NCI-H510A treated with DMSO at 0.1 percent for 48 hours (cell line): Measurements from ENCODE around the gene PRKAG2.

ENCODE experiments used
- DNase-seq: peaks from one replicate; lab custom pipeline; 2025; lab: John Stamatoyannopoulos, UW

PRKAG2 gene

GRCh38 chr7:151744051-151744580 is 132.8 kb downstream of the PRKAG2 start:
- DNase-seq = no peak

GRCh38 chr7:151743481-151743983 is 133.4 kb downstream of the PRKAG2 start:
- DNase-seq = no peak

- DNase-seq = no peak
Observed at GRCh38 chr7:151742713-151743480, 134.0 kb downstream of the PRKAG2 start.

- no peak for DNase-seq
Observed at GRCh38 chr7:151741585-151741984, 135.3 kb downstream of the PRKAG2 start.

GRCh38 chr7:151740081-151740851 is 136.6 kb downstream of the PRKAG2 start:
- DNase-seq = no peak

GRCh38 chr7:151738925-151739324 is 138.0 kb downstream of the PRKAG2 start:
- no peak for DNase-seq

GRCh38 chr7:151736403-151736909 is 140.5 kb downstream of the PRKAG2 start:
- peak; percentile 44 for DNase-seq

GRCh38 chr7:151735851-151736402 is 141.0 kb downstream of the PRKAG2 start:
- DNase-seq = no peak

- DNase-seq = no peak
Observed at GRCh38 chr7:151735186-151735850, 141.6 kb downstream of the PRKAG2 start.

- no peak for DNase-seq
Observed at GRCh38 chr7:151732834-151733592, 143.9 kb downstream of the PRKAG2 start.

- no peak for DNase-seq
Observed at GRCh38 chr7:151732292-151732691, 144.6 kb downstream of the PRKAG2 start.

- DNase-seq = no peak
Observed at GRCh38 chr7:151731022-151731441, 145.9 kb downstream of the PRKAG2 start.

- no peak for DNase-seq
Observed at GRCh38 chr7:151730591-151730990, 146.3 kb downstream of the PRKAG2 start.

- DNase-seq = no peak
Observed at GRCh38 chr7:151729521-151729921, 147.4 kb downstream of the PRKAG2 start.

GRCh38 chr7:151728746-151729145 is 148.2 kb downstream of the PRKAG2 start:
- no peak for DNase-seq

GRCh38 chr7:151728286-151728660 is 148.6 kb downstream of the PRKAG2 start:
- DNase-seq = no peak

- no peak for DNase-seq
Observed at GRCh38 chr7:151727579-151728285, 149.2 kb downstream of the PRKAG2 start.

- DNase-seq = no peak
Observed at GRCh38 chr7:151726652-151727578, 150.0 kb downstream of the PRKAG2 start.
